Measurements from ENCODE around the gene SCYL1. TPM values are rescaled to one million over a fixed set of nuclear protein-coding genes. Genes with fewer than 3 reads are reported as not detected.

Gene SCYL1
- total RNA-seq, 2 donors from 2014 or later = 84.5 to 112 TPM

- Mint-ChIP-seq H3K4me1 (ENCODE audit: low read depth in 2 of 2) (peaks cover 38 to 48% of the 10 kb centered on the region in 2 donors), H3K27me3 (no peaks in the 10 kb centered on the region), H3K36me3 (no peaks in the 10 kb centered on the region), H3K4me3 (peak overlapping the region; percentile 27), H3K27ac (peak overlapping the region; percentile 72 to 91), H3K9me3 (no peaks in the 10 kb centered on the region)
- ATAC-seq (no peak), DNase-seq (ENCODE audit: low spot score) (peak; percentile 56)
Measured at GRCh38 chr11:65554057-65554818, 29.4 kb downstream of the SCYL1 start.

GRCh38 chr11:65554842-65555430 lies 30.1 kb downstream of the SCYL1 start:
- peak overlapping the region; percentile 27 for H3K4me3 Mint-ChIP-seq
- H3K9me3 Mint-ChIP-seq = no peaks in the 10 kb centered on the region
- ATAC-seq (no peak), DNase-seq (ENCODE audit: low spot score) (peak; percentile 53)
- peak overlapping the region; percentile 72 to 91 for H3K27ac Mint-ChIP-seq
- H3K36me3 Mint-ChIP-seq = no peaks in the 10 kb centered on the region
- peaks cover 40 to 49% of the 10 kb centered on the region in 2 donors for H3K4me1 Mint-ChIP-seq (ENCODE audit: low read depth in 2 of 2)
- H3K27me3 Mint-ChIP-seq = no peaks in the 10 kb centered on the region

- H3K36me3 Mint-ChIP-seq = no peaks in the 10 kb centered on the region
- ATAC-seq (peak; percentile 37 to 41), DNase-seq (ENCODE audit: low spot score) (peak; percentile 73)
- H3K4me1 Mint-ChIP-seq (ENCODE audit: low read depth in 2 of 2) = peaks cover 48 to 57% of the 10 kb centered on the region in 2 donors
- no peaks in the 10 kb centered on the region for H3K9me3 Mint-ChIP-seq
- H3K4me3 Mint-ChIP-seq = peak overlapping the region; percentile 73
- H3K27me3 Mint-ChIP-seq = no peaks in the 10 kb centered on the region
- peak overlapping the region; percentile 72 to 91 for H3K27ac Mint-ChIP-seq
Measured at GRCh38 chr11:65555693-65556231, 30.9 kb downstream of the SCYL1 start.

GRCh38 chr11:65556470-65557279 lies 31.8 kb downstream of the SCYL1 start:
- Mint-ChIP-seq H3K4me1 (ENCODE audit: low read depth in 2 of 2) (peaks cover 46 to 53% of the 10 kb centered on the region in 2 donors), H3K4me3 (peak overlapping the region; percentile 77), H3K27ac (peak overlapping the region; percentile 72 to 91), H3K9me3 (no peaks in the 10 kb centered on the region), H3K36me3 (no peaks in the 10 kb centered on the region), H3K27me3 (no peaks in the 10 kb centered on the region)
- ATAC-seq = no peak
- peak; percentile 54 for DNase-seq (ENCODE audit: low spot score)

- DNase-seq (ENCODE audit: low spot score) (no peak), ATAC-seq (peak; percentile 8 to 32)
- peak overlapping the region; percentile 77 for H3K4me3 Mint-ChIP-seq
- no peaks in the 10 kb centered on the region for H3K27me3 Mint-ChIP-seq
- H3K4me1 Mint-ChIP-seq (ENCODE audit: low read depth in 2 of 2) = peaks cover 42 to 48% of the 10 kb centered on the region in 2 donors
- peak overlapping the region; percentile 72 to 91 for H3K27ac Mint-ChIP-seq
- H3K36me3 Mint-ChIP-seq = no peaks in the 10 kb centered on the region
- H3K9me3 Mint-ChIP-seq = no peaks in the 10 kb centered on the region
Measured at GRCh38 chr11:65557280-65558001, 32.6 kb downstream of the SCYL1 start.

GRCh38 chr11:65558002-65558929 lies 33.4 kb downstream of the SCYL1 start, which contains the start of gene LTBP3:
LTBP3 (minus strand) TSS chr11:65558359; CDS start chr11:65557959, 400 bp downstream.
- Mint-ChIP-seq H3K4me1 (ENCODE audit: low read depth in 2 of 2) (peaks cover 39 to 47% of the 10 kb centered on the region in 2 donors), H3K9me3 (no peaks in the 10 kb centered on the region), H3K36me3 (no peaks in the 10 kb centered on the region), H3K27ac (peak within 1 kb of the TSS; percentile 72 to 91), H3K4me3 (peak within 1 kb of the TSS; percentile 77), H3K27me3 (no peaks in the 10 kb centered on the region)
- DNase-seq (ENCODE audit: low spot score) = no peak
- peak; percentile 68 to 75 for ATAC-seq

GRCh38 chr11:65558930-65559509 lies 34.1 kb downstream of the SCYL1 start:
- Mint-ChIP-seq H3K27ac (peak overlapping the region in 1 of 2 donors; percentile 72), H3K27me3 (no peaks in the 10 kb centered on the region), H3K4me3 (no peak overlapping the region), H3K9me3 (no peaks in the 10 kb centered on the region), H3K4me1 (ENCODE audit: low read depth in 2 of 2) (peaks cover 39 to 48% of the 10 kb centered on the region in 2 donors), H3K36me3 (no peaks in the 10 kb centered on the region)
- no peak for ATAC-seq
- DNase-seq (ENCODE audit: low spot score) = no peak

GRCh38 chr11:65559535-65559934 lies 34.7 kb downstream of the SCYL1 start:
- DNase-seq (ENCODE audit: low spot score) (no peak), ATAC-seq (no peak)
- H3K36me3 Mint-ChIP-seq = no peaks in the 10 kb centered on the region
- peak overlapping the region; percentile 15 to 72 for H3K27ac Mint-ChIP-seq
- H3K4me1 Mint-ChIP-seq (ENCODE audit: low read depth in 2 of 2) = peaks cover 36 to 44% of the 10 kb centered on the region in 2 donors
- no peaks in the 10 kb centered on the region for H3K9me3 Mint-ChIP-seq
- no peak overlapping the region for H3K4me3 Mint-ChIP-seq
- no peaks in the 10 kb centered on the region for H3K27me3 Mint-ChIP-seq

GRCh38 chr11:65559951-65560537 lies 35.2 kb downstream of the SCYL1 start:
- Mint-ChIP-seq H3K27ac (peak overlapping the region; percentile 15 to 72), H3K4me1 (ENCODE audit: low read depth in 2 of 2) (peaks cover 35 to 43% of the 10 kb centered on the region in 2 donors), H3K4me3 (no peak overlapping the region), H3K9me3 (no peaks in the 10 kb centered on the region), H3K36me3 (no peaks in the 10 kb centered on the region), H3K27me3 (no peaks in the 10 kb centered on the region)
- ATAC-seq (no peak), DNase-seq (ENCODE audit: low spot score) (no peak)

GRCh38 chr11:65560555-65561418 lies 35.9 kb downstream of the SCYL1 start:
- Mint-ChIP-seq H3K4me1 (ENCODE audit: low read depth in 2 of 2) (peaks cover 36 to 44% of the 10 kb centered on the region in 2 donors), H3K36me3 (no peaks in the 10 kb centered on the region), H3K27ac (peak overlapping the region; percentile 15 to 72), H3K9me3 (no peaks in the 10 kb centered on the region), H3K4me3 (no peak overlapping the region), H3K27me3 (no peaks in the 10 kb centered on the region)
- ATAC-seq (no peak), DNase-seq (ENCODE audit: low spot score) (peak; percentile 51)

- no peak for ATAC-seq
- Mint-ChIP-seq H3K4me1 (ENCODE audit: low read depth in 2 of 2) (peaks cover 40 to 47% of the 10 kb centered on the region in 2 donors), H3K4me3 (no peak overlapping the region), H3K27ac (peak overlapping the region in 1 of 2 donors; percentile 60), H3K9me3 (no peaks in the 10 kb centered on the region), H3K27me3 (no peaks in the 10 kb centered on the region), H3K36me3 (no peaks in the 10 kb centered on the region)
- DNase-seq (ENCODE audit: low spot score) = no peak
Measured at GRCh38 chr11:65562020-65562419, 37.1 kb downstream of the SCYL1 start.
